ENCODE results near the gene IQCF5. TPM values are rescaled to one million over a fixed set of nuclear protein-coding genes. Genes with fewer than 3 reads are reported as not detected.

Gene IQCF5
- total and polyA plus RNA-seq, 2 of the 4 experiments (the other 2 are of a cell fraction) = not detected

GRCh38 chr3:51874889-51875288 is 512 bp downstream of the IQCF5 start:
- Histone ChIP-seq H3K18ac (ENCODE audit: low read depth, low read length) (no peak overlapping the region), H4K20me1 (ENCODE audit: insufficient read depth, low read length) (no peaks in the 10 kb centered on the region), H2BK15ac (ENCODE audit: low read depth, low read length) (no peak overlapping the region), H3K4me1 (ENCODE audit: control insufficient read depth, insufficient read depth, low read length) (no peaks in the 10 kb centered on the region), H3K56ac (ENCODE audit: extremely low read depth, insufficient read depth, low read length) (no peak overlapping the region), H3K27ac (ENCODE audit: insufficient read depth, low read length) (no peak overlapping the region), H3K9me3 (ENCODE audit: control insufficient read depth, insufficient read depth, low read length) (no peaks in the 10 kb centered on the region), H4K8ac (ENCODE audit: low read depth in 2 of 2, low read length in 2 of 2) (no peak overlapping the region), H2AK9ac (replicated peaks; ENCODE audit: low read depth, low read length, poor library complexity) (no peak overlapping the region), H3K14ac (replicated peaks; ENCODE audit: low read depth, low read length) (no peak overlapping the region), H4K5ac (ENCODE audit: low read depth, low read length) (no peak overlapping the region), H3K4me3 (ENCODE audit: insufficient read depth, low read depth, low read length) (no peak overlapping the region), H3K79me1 (ENCODE audit: low read depth in 1 of 2, low read length in 2 of 2) (no peaks in the 10 kb centered on the region), H3K27me3 (ENCODE audit: control insufficient read depth, insufficient read depth, low read length) (no peaks in the 10 kb centered on the region), H2AFZ (replicated peaks; ENCODE audit: low read length, poor library complexity) (no peak overlapping the region), H2BK20ac (ENCODE audit: low read depth, low read length) (no peak overlapping the region), H2BK120ac (ENCODE audit: low read depth, low read length) (no peak overlapping the region), H3K23ac (ENCODE audit: low read depth, low read length) (no peak overlapping the region), H2BK5ac (ENCODE audit: low read depth, low read length, poor library complexity, severe bottlenecking) (no peak overlapping the region), H3K9ac (ENCODE audit: low read depth, low read length) (no peak overlapping the region), H3K36me3 (ENCODE audit: control insufficient read depth, insufficient read depth, low read length) (no peaks in the 10 kb centered on the region), H2AK5ac (ENCODE audit: low read depth, low read length) (no peak overlapping the region), H3K4ac (ENCODE audit: low read depth, low read length) (no peak overlapping the region), H3K9me1 (ENCODE audit: insufficient read depth, low read length) (no peaks in the 10 kb centered on the region), H3K4me2 (ENCODE audit: low read depth, low read length) (no peak overlapping the region), H4K91ac (ENCODE audit: insufficient read depth, low read depth, low read length) (no peak overlapping the region)
- intact Hi-C loops (cut with micrococcal nuclease) (no loop called here), dilution Hi-C loops (cut with HindIII; ENCODE audit: low sequenced_read_pairs, unreplicated experiment) (no loop called here), in situ Hi-C loops (cut with MboI; ENCODE audit: low sequenced_read_pairs) (no loop called here)
- ATAC-seq (ENCODE audit: low read depth) (no peak), DNase-seq (no peak)
- TF ChIP-seq MAFK (IDR thresholded peaks at IDR 0.05; ENCODE audit: low read depth, low read length) (no peak), MXI1 (IDR thresholded peaks at IDR 0.05; ENCODE audit: borderline replicate concordance, low read depth, low read length) (no peak), BHLHE40 (IDR thresholded peaks at IDR 0.05; ENCODE audit: low read depth, low read length) (no peak), FOS (IDR thresholded peaks at IDR 0.05; ENCODE audit: low read depth, low read length) (no peak), CEBPB (IDR thresholded peaks at IDR 0.05; ENCODE audit: low read depth, low read length) (no peak), CTCF (conservative IDR thresholded peaks at IDR 0.05; ENCODE audit: low read depth, low read length) (no peak), RFX5 (IDR thresholded peaks at IDR 0.05; ENCODE audit: low read depth, low read length) (no peak), USF2 (IDR thresholded peaks at IDR 0.05; ENCODE audit: low read depth, low read length) (no peak), RCOR1 (IDR thresholded peaks at IDR 0.05; ENCODE audit: insufficient replicate concordance, low read length) (no peak), SMC3 (IDR thresholded peaks at IDR 0.05; ENCODE audit: low read depth, low read length) (no peak), ELK1 (IDR thresholded peaks at IDR 0.05; ENCODE audit: borderline replicate concordance, low read depth, low read length) (no peak), MAZ (IDR thresholded peaks at IDR 0.05; ENCODE audit: borderline replicate concordance, low read depth, low read length) (no peak), NFE2L2 (IDR thresholded peaks at IDR 0.05; ENCODE audit: low read depth, low read length) (no peak), CHD1 (IDR thresholded peaks at IDR 0.05; ENCODE audit: low read depth, low read length) (no peak), RAD21 (IDR thresholded peaks at IDR 0.05; ENCODE audit: low read length) (no peak), POLR2A (IDR thresholded peaks at IDR 0.05; ENCODE audit: low read depth, low read length) (no peak)
- no TSS peak for BruUV-seq (replicated peaks)
- POLR2A ChIA-PET (ENCODE audit: unreplicated experiment) = no interaction called here
- WGBS, 2 experiments (ENCODE audit: extremely low coverage in 2 of 2, insufficient read length in 1 of 2) = no CpG with 5 or more reads among the region's 4 CpGs
- CTCF ChIA-PET = no interaction called here
